CD4-positive, alpha-beta T cell treated with Interleukin-4 for 1 hour (primary cell): ENCODE data around the gene FAM13C.
"Not testable (repeated sequence)": the region's sequence is repeated elsewhere in the genome, so short reads cannot be mapped to it uniquely, and the experiment has no call there.

Source experiments
- DNase-seq, 2 donors: peaks; one replicate each; pipeline ENCODE4 v3.0.0-alpha.2; 2020 to 2022

Gene FAM13C

DNA sequence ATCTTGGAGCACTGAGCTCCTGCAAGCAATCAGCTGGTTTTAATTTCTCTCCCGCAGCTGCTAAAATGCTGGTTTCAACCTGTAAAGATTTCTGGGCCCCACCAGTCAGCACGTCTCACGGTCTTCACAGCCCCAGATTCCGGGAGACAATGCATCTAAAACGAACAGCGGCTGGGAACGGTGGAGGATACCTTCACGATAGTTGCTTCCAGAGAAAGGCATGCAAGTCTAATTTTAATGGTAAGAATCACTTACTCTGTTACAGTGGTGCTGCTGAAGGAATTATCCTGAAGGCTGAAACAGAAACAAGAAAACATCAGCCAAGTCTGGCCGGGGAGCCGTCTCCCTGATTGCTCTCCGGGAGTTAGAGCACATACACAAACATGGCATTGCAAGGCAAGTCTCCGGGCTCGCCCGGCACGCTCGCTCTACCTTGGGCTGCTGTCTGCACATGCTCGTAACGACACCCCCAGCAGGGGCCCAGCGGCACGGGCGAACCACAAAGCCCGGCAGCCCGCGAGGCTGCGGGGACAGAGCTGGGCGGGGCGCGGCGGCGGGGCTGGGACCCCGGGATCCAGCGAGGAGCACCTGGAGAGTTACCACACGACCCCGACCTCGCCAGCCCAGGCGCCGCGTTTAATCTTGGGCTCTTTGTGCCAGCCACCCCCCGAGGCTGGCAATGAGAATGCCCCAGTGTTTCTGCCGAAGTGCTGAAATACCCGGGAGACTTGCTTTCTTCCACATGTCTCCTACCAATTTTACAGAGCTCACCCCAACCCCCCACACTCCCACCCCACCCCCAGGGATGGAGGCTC is at the start of gene FAM13C:
Gene FAM13C (minus strand): TSS at position 406 of the 815 bp plus-strand sequence. CDS start 89 bp downstream, at position 317.
- DNase-seq = no peak

GRCh38 chr10:59405235-59405634 is 42.9 kb upstream of the FAM13C start:
- no peak for DNase-seq

DNA sequence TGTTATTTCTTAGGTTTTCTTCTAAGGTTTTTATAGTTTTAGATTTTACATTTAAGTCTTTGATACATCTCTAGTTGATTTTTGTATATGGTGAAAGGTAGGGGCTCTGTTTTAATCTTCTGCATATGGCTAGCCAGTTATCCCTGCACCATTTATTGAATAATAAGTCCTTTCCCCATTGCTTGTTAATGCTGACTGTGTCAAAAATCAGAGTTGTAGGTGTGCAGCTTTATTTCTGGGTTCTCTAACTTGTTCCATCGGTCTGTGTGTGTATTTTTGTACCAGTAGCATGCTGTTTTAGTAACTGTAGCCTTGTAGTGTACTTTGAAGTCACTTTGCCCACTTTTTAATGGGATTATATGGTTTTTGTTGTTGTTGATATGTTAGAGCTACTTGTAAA is 37.9 kb upstream of the FAM13C start:
- no peak for DNase-seq

DNA sequence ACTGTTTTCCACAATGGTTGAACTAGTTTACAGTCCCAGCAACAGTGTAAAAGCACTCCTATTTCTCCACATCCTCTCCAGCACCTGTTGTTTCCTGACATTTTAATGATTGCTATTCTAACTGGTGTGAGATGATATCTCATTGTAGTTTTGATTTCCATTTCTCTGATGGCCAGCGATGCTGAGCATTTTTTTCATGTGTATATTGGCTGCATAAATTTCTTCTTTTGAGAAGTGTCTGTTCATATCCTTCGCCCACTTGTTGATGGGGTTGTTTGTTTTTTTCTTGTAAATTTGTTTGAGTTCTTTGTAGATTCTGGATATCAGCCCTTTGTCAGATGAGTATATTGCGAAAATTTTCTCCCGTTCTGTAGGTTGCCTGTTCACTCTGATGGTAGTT is 37.0 kb upstream of the FAM13C start:
- DNase-seq = not testable (repeated sequence)

GRCh38 chr10:59397961-59398360 is 35.6 kb upstream of the FAM13C start:
- no peak for DNase-seq

GRCh38 chr10:59395984-59396383 is 33.6 kb upstream of the FAM13C start:
- no peak for DNase-seq

DNA sequence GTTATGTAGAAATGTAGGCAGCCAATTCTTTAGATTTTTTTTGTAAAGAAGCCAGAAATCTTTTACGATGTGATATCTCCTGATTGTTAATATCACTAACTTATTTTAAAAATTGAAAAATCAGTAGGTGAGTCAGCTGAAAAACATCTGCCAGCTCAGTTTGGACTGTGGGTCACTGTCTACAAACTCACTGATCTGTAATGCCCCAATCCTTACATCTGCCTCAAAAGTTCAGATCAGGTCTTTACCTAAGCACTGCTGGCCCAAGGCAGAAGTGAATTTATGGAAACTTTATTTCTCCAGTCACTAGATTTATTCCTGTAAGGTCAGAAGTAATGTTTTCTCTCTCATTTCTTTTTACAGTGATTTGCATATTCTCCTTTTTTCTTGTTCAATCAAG is 31.0 kb upstream of the FAM13C start:
- DNase-seq = no peak

DNA sequence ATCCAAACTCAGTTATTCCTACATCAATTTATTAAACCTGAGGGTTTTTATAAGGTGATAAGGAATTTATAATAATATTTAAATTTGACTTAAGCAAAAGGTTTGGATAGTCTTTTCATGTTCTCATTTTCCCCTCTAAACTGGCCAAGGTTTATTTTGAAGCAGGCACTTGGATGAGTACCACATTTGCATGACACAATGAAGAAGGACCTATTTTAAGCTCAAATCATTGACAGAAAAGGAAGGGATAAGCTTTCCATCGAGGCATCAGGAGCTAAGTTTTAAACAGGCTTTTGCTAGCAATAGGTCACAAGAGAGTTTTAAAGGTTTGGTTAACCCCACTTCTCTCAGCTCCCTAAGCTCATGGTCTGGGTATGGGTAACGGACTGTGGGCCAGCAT is 28.7 kb upstream of the FAM13C start:
- no peak for DNase-seq

DNA sequence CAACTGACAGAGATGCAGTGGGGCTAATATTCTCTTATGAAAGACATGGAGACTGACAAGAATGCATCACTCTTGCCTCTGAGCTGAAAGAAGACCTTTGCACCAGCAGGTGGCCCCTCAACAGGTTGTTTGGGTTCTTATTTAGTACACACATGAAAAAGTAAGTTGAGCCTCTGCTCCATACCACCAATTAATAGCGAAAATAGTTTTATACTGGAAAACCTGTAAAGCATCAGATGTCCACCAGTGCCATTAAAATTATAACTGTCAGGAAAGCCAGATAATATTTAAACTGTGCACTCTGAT is 26.3 kb upstream of the FAM13C start:
- DNase-seq = no peak

DNA sequence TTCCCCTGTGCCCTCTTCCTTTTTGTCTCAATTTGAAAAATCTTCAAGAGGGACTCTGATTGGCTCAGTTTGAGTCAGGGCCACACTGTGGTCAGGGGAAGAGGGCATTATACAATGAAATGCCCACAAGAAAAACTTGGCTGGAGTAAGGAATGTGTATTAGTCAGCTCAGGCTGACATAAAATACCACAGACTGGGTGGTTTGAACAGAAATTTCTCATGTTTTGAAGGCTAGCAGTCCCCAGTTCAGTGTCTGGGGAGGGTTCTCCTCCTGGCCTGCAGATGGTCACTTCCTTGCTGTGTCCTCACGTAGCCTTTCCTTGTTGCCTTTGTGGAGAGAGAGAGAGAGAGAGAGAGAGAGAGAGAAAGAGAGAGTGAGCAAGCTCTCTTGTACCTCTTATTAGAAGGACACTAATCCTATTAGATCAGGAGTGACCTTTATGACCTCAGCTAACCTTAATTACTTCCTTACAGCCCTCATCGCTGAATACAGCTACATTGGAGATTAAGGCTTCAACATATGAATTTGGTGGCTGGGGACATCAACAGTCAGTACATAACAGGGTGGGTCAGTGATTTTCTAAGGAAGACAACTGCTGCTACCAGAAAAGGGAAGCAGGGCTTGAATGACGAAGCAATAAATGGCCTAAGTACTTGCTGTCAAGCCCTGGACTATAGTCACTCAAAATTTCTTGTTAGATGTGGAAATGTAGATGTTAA is 25.8 kb upstream of the FAM13C start:
- no peak for DNase-seq

DNA sequence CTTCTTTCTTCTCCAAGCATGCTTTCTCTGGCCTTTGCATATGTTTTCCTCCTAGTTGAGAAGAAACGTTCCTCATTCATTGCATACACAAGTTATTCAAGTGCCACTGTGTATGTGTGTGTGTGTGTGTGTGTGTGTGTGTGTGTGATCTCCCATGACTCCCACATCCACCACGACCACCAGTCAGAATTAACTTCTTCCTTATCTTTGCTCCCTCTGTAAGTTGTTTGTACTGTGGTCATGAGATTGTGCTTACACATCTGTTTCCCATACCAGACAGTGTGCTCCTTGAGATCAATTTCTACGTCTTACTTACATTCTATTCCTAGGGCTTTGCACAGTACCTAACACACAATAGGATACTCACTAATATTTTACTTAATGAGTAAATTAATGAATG is 22.4 kb upstream of the FAM13C start:
- no peak for DNase-seq

- no peak for DNase-seq
Measured at GRCh38 chr10:59383908-59384307, 21.6 kb upstream of the FAM13C start.

DNA sequence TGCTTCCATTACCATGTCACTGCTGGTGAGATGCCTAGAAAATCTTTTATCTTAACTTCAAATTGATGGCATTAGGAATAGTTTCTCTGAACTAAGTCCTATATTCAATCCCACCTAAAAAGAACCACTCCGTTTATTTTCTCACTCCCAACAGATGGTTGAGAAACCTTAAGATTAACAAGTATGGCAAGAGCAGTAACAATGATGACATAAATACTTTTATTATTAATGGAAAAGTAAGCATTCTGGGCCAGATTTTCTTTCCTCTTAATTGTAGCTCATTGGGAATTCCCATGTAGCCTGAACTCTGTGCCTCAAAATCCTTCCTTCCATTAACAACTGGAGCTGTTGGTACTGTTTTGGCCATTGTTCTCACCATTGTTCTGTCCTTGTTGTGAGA is 21.1 kb upstream of the FAM13C start:
- no peak for DNase-seq

GRCh38 chr10:59382831-59383295 is 20.5 kb upstream of the FAM13C start:
- no peak for DNase-seq

DNA sequence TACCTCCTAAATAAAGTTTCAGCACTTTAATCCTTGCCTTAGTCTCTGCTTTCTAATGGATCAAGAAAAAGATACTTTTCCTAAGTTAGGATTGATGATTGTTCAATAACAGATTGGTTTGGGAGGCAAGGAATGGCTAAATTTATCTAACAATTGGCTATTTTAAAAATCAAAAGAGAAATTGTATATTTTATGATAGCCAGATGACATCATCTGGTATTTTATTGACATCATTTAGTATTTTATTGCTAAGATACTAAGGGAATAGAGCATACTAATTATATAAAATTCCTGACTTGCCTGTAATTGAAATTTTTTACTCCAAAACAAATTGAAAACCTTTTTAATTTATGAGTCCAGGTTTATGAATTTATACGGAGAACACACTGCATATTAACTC is 19.3 kb upstream of the FAM13C start:
- no peak for DNase-seq

DNA sequence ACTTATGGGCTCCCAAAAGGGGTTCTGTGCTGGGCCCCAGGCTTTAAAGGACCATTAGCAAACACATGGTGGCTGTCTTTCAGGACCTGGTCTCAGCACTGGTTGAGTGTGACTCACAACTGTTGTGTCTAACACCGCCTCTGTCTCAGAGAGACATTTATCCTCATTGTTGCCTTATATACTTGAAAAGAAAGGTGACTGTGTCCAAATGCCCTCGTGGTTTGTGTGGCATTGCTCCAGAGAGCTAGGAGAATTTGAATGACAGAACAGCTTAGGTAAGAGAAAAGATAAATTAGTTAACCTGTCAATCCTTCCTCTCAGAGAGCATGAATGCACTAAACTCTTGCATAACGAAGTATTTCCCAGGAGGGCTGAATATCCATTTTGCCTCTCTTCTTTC is 14.5 kb upstream of the FAM13C start:
- DNase-seq = no peak

DNA sequence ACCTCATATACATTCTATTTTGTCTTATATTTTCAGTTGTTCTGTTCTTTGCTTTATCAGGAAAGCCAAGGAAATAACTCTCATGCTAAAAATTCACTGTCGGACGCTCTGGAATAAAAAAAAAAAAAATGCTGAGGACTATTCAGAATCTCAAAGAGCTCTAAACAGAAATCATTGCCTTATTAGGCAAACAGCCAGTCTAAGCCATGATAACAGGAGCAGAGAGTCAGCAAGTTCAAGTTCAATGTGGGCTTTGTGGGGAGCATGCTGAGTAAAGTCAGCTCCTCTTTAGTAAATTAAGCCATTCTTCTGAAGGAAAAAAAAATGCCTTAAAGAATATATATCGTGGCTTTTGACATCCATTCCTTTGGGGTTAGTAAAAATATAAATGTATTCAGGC is 13.6 kb upstream of the FAM13C start:
- no peak for DNase-seq

- no peak for DNase-seq
Measured at GRCh38 chr10:59374916-59375315, 12.6 kb upstream of the FAM13C start.

- no peak for DNase-seq
Measured at GRCh38 chr10:59373071-59373470, 10.7 kb upstream of the FAM13C start.

DNA sequence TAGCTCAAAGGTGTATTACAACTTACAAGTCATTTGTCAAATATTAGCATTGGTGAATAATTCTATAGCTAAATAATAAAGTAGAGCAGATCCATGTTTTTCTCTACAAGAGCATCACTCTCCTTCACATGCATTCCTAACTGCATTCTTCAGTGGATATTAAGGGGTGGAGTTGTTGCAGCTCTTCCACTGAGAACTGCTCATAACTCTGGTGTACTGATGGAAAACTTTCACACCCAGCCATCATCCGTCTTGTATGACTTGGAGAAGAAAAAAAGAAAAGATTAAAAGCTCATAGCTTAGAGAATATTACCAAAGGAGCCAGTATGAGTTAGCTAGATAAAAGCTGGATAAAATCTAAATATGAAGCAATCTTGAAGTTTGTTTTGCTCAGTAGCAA is 10.2 kb upstream of the FAM13C start:
- no peak for DNase-seq

DNA sequence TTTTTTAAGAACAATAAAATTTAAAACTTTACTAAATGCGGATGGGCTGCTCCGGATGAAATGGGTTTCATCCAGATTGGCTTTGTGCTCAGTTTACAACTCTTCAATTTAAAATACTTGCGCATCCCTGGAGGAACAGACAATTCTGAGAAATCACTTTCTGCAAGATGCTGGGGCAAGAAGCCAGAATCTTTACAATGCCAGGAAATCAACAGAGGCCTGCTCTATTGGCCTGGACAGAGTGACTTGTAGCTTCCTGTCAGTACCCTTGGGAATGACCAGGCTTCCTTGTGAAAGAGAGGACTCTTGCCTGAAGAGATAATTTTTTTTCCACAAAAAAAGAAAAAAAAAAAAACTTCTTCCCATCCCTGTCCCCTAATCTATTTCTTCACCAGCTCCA is 3.9 kb upstream of the FAM13C start:
- no peak for DNase-seq

GRCh38 chr10:59363446-59363958 is 1.2 kb upstream of the FAM13C start:
- no peak for DNase-seq

DNA sequence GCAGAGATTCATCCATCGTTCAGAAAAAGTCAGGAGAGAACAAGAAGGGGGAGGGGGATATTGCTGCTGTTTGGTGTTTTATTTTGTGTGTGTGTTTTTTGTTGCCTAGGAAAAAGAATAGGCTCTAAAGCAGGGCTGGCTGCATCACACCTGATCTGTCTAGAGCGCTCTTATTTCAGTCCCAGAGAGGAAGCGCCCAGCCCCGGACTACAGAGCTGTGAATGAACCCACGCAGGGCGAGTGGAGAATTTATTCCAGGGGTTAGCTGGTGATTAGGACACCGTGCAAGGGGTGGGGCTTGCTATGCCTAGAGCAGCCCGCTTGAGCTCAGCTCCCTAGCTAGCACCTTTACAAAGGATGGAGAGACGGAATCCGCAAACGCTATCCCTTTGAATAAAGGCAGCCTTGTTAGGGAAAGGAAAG is 621 bp upstream of the FAM13C start:
- DNase-seq = no peak

GRCh38 chr10:59361663-59362143 is 646 bp downstream of the FAM13C start:
- no peak for DNase-seq
